Hematopoietic multipotent progenitor cell treated with erythropoietin and hydrocortisone succinate and interleukin-3 and kit ligand, for 8 days (in vitro differentiated cells): ENCODE measurements around the gene H1-8.

ENCODE experiments used
- DNase-seq: peaks from one replicate; pipeline ENCODE4 v3.0.0-alpha.2; 2015

Gene H1-8

GRCh38 chr3:129575233-129575996, 32.4 kb downstream of the H1-8 start:
- peak; percentile 37 for DNase-seq

- no peak for DNase-seq
These were observed 33.0 kb downstream of the H1-8 start for GRCh38 chr3:129575997-129576384.

GRCh38 chr3:129576514-129577352, 33.8 kb downstream of the H1-8 start:
- peak; percentile 55 for DNase-seq

GRCh38 chr3:129577366-129577765, 34.4 kb downstream of the H1-8 start:
- peak; percentile 78 for DNase-seq

- DNase-seq: peak; percentile 93
These were observed 35.2 kb downstream of the H1-8 start for GRCh38 chr3:129577925-129578786.

- no peak for DNase-seq
These were observed 37.0 kb downstream of the H1-8 start for GRCh38 chr3:129579991-129580390.

GRCh38 chr3:129581623-129582022, 38.6 kb downstream of the H1-8 start:
- no peak for DNase-seq

GRCh38 chr3:129582799-129583198, 39.8 kb downstream of the H1-8 start:
- DNase-seq: no peak

- DNase-seq: no peak
These were observed 40.3 kb downstream of the H1-8 start for GRCh38 chr3:129583289-129583688.

- no peak for DNase-seq
These were observed 41.7 kb downstream of the H1-8 start for GRCh38 chr3:129584631-129585030.

GRCh38 chr3:129585949-129586657, 43.1 kb downstream of the H1-8 start:
- peak; percentile 84 for DNase-seq

GRCh38 chr3:129586746-129587430, 43.9 kb downstream of the H1-8 start:
- DNase-seq: peak; percentile 65

- no peak for DNase-seq
These were observed 44.7 kb downstream of the H1-8 start for GRCh38 chr3:129587566-129588210.

- DNase-seq: no peak
These were observed 47.2 kb downstream of the H1-8 start for GRCh38 chr3:129590215-129590614.

GRCh38 chr3:129591932-129592331, 49.0 kb downstream of the H1-8 start:
- DNase-seq: no peak

- no peak for DNase-seq
These were observed 49.6 kb downstream of the H1-8 start for GRCh38 chr3:129592381-129593131.

GRCh38 chr3:129593230-129593594, 50.2 kb downstream of the H1-8 start:
- peak; percentile 43 for DNase-seq

- DNase-seq: no peak
These were observed 50.8 kb downstream of the H1-8 start for GRCh38 chr3:129593595-129594339.

GRCh38 chr3:129594409-129594808, 51.4 kb downstream of the H1-8 start:
- DNase-seq: no peak

GRCh38 chr3:129594907-129595390, 52.0 kb downstream of the H1-8 start:
- DNase-seq: no peak
